ENCODE measurements around the gene AIDA. TPM values are rescaled to one million over a fixed set of nuclear protein-coding genes. Genes with fewer than 3 reads are reported as not detected.

AIDA gene
- total RNA-seq, 2 donors from 2014 or later, result 129 to 136 TPM

DNA sequence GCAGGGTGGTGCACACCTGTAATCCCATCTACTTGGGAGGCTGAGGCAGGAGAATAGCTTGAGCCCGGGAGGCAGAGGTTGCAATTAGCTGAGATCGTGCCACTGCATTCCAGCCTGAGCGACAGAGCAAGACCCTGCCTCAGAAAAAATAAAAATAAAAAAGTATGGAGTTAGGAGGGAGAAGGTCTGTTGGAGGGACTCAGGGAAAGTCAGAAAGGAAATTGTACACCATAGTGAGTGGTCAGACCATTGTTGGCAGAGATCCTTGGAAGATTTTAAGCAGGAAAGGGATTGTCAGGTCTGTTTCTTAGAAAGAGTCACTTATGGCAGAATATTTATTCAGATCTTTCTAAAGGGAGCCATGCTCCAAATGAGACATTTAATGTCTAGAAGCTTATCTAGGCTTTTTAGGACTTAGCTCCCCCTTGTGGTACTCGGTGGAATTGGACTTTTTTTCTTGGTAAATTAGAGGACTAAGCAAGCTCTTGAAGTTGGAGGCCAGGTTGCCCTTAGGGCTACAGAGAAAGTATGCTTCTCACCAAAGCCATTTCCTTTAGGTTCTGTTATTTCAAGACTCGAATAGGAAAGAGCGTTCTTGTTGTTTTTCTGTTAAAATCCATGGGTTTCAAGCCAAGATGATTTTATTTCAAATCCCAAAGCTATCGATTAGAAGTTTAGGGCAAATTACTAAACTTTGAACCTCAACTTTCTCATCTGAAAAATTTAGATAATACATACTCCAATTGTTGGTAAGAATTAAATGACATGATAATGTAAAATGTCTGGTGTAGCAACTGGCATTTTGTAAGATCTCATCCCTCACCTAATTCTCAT lies 77.9 kb downstream of the AIDA start:
- H3K27me3 ChIP-seq (ENCODE audit: control insufficient read depth, insufficient read depth, low read length, poor library complexity, severe bottlenecking), result no peaks in the 10 kb centered on the region
- no peaks in the 10 kb centered on the region for H3K4me1 Mint-ChIP-seq
- peak; percentile 90 for TF ChIP-seq CTCF (conservative IDR thresholded peaks at IDR 0.05)
- H3K4me1 ChIP-seq (ENCODE audit: control insufficient read depth, insufficient read depth, low read length), result no peaks in the 10 kb centered on the region
- no peaks in the 10 kb centered on the region for H3K9me3 ChIP-seq (ENCODE audit: control insufficient read depth, low read length)
- H3K36me3 Mint-ChIP-seq (ENCODE audit: low read depth), result peaks cover 64% of the 10 kb centered on the region
- peaks cover 79% of the 10 kb centered on the region for H3K36me3 ChIP-seq (ENCODE audit: control insufficient read depth, insufficient read depth, low read length)
- H3K4me3 ChIP-seq (ENCODE audit: low read length), result no peak overlapping the region
- H3K4me3 Mint-ChIP-seq, result no peak overlapping the region
- WGBS, 2 experiments (ENCODE audit: insufficient coverage in 1 of 2, insufficient read length in 1 of 2), result 54 to 86% methylated on average over 1 to 7 of the region's 7 CpGs
- H3K9me3 Mint-ChIP-seq, result no peaks in the 10 kb centered on the region
- no peaks in the 10 kb centered on the region for H3K27me3 Mint-ChIP-seq (ENCODE audit: insufficient read depth)
- peak; percentile 83 for DNase-seq
- H3K27ac ChIP-seq (ENCODE audit: low read depth, low read length), result no peak overlapping the region
- no peak overlapping the region for H3K27ac Mint-ChIP-seq
- H3K9ac ChIP-seq (ENCODE audit: extremely low read depth, low read length, poor library complexity, severe bottlenecking), result no peak overlapping the region

- H3K36me3 ChIP-seq (ENCODE audit: control insufficient read depth, insufficient read depth, low read length), result peaks cover 79% of the 10 kb centered on the region
- H3K27ac Mint-ChIP-seq, result no peak overlapping the region
- H3K4me1 ChIP-seq (ENCODE audit: control insufficient read depth, insufficient read depth, low read length), result no peaks in the 10 kb centered on the region
- no peaks in the 10 kb centered on the region for H3K4me1 Mint-ChIP-seq
- no peaks in the 10 kb centered on the region for H3K9me3 Mint-ChIP-seq
- no peaks in the 10 kb centered on the region for H3K27me3 Mint-ChIP-seq (ENCODE audit: insufficient read depth)
- peaks cover 68% of the 10 kb centered on the region for H3K36me3 Mint-ChIP-seq (ENCODE audit: low read depth)
- no peak for TF ChIP-seq CTCF (conservative IDR thresholded peaks at IDR 0.05)
- no peak for DNase-seq
- H3K9ac ChIP-seq (ENCODE audit: extremely low read depth, low read length, poor library complexity, severe bottlenecking), result no peak overlapping the region
- no peak overlapping the region for H3K27ac ChIP-seq (ENCODE audit: low read depth, low read length)
- 95 to 100% methylated on average over 1 to 2 of the region's 2 CpGs for WGBS, 2 experiments (ENCODE audit: insufficient coverage in 1 of 2, insufficient read length in 1 of 2)
- no peak overlapping the region for H3K4me3 Mint-ChIP-seq
- H3K27me3 ChIP-seq (ENCODE audit: control insufficient read depth, insufficient read depth, low read length, poor library complexity, severe bottlenecking), result no peaks in the 10 kb centered on the region
- H3K4me3 ChIP-seq (ENCODE audit: low read length), result no peak overlapping the region
- H3K9me3 ChIP-seq (ENCODE audit: control insufficient read depth, low read length), result no peaks in the 10 kb centered on the region
Observed at GRCh38 chr1:222632749-222633148, 79.5 kb downstream of the AIDA start.

DNA sequence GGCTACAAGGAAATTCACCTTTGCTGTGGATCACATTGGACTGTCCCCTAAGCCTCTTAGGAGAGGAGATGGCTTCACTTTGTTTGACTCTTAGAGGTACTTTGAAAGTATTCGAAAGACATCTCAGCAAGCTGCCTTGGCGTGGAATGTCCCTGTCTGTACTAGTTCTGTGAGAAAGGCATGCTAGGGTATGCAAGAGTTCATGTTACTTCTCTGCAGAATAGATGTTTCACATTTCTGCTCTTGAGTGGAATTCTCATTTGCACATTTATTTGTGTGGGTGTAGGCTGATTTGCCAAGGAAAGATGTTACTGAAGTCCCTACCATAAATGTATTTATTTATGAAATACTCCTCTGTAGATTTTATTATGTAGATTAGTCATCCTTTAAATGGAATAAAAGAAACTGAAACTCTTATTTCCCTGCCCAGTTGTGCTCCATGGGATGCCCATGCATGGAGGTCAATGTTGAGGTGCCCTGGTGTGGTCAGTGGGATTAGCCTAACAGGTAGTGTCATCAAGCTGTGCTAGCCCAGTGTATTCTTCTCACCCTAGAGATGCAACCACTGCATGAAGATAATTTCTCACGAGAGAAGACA lies 80.6 kb downstream of the AIDA start:
- no peak overlapping the region for H3K27ac ChIP-seq (ENCODE audit: low read depth, low read length)
- WGBS, 2 experiments (ENCODE audit: insufficient coverage in 1 of 2, insufficient read length in 1 of 2), result 97 to 100% methylated on average over 3 of the region's 3 CpGs
- Mint-ChIP-seq H3K4me3 (no peak overlapping the region), H3K4me1 (no peaks in the 10 kb centered on the region), H3K36me3 (ENCODE audit: low read depth) (peaks cover 71% of the 10 kb centered on the region), H3K27me3 (ENCODE audit: insufficient read depth) (no peaks in the 10 kb centered on the region), H3K27ac (no peak overlapping the region), H3K9me3 (no peaks in the 10 kb centered on the region)
- no peak overlapping the region for H3K9ac ChIP-seq (ENCODE audit: extremely low read depth, low read length, poor library complexity, severe bottlenecking)
- no peaks in the 10 kb centered on the region for H3K27me3 ChIP-seq (ENCODE audit: control insufficient read depth, insufficient read depth, low read length, poor library complexity, severe bottlenecking)
- TF ChIP-seq CTCF (conservative IDR thresholded peaks at IDR 0.05), result no peak
- no peak for DNase-seq
- no peaks in the 10 kb centered on the region for H3K9me3 ChIP-seq (ENCODE audit: control insufficient read depth, low read length)
- H3K4me3 ChIP-seq (ENCODE audit: low read length), result no peak overlapping the region
- no peaks in the 10 kb centered on the region for H3K4me1 ChIP-seq (ENCODE audit: control insufficient read depth, insufficient read depth, low read length)
- H3K36me3 ChIP-seq (ENCODE audit: control insufficient read depth, insufficient read depth, low read length), result peaks cover 80% of the 10 kb centered on the region

All from endodermal cell (in vitro differentiated cells).